ENCODE measurements around the gene LARGE1.

DNA sequence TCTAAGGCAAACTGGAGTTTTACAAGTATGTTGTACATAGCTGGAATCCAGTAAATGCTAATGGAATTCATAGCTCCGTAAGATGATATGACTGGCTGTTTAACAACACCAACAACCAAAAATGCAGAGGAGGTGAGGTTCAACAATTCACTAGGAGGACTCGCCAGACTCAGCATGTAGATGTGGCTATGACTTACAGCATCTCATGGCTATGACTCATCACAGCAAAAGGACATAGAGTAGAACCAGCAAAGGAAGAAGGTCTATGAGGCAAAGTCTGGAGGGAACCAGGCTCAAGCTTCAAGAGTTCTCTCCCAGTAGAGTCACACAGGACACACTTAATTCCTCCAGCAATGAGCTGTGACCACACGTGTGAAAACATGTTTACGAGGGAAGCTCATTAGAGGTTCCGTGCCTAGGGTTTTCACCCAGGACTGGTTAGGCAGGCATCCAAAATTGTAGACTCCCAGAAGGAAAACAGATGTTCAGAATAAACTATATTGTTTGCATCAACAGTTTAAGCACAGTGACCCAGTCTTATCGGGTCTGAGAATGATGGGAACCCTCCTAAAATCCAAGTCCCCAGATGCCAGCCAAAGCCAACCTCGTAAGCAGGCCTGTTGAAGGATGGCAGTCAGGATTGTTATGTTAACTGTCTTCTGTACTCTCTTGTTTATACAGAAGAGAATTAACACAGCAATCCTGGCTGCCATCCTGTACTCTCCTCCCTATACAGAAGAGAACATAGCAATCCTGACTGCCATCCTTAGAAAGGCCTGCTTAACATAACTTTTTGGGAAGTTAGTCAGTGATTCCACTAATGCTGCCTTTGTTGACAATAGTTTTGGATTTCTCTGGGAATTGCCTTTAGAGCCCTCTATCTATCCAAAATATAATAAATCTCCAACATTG, 116.6 kb downstream of the LARGE1 start:
- TF ChIP-seq, protein P1, sequence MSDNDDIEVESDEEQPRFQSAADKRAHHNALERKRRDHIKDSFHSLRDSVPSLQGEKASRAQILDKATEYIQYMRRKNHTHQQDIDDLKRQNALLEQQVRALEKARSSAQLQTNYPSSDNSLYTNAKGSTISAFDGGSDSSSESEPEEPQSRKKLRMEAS (IDR thresholded peaks at IDR 0.05) = no peak
- TF ChIP-seq EP300 (IDR thresholded peaks at IDR 0.05; ENCODE audit: borderline replicate concordance) = no peak
- TF ChIP-seq, protein P2, sequence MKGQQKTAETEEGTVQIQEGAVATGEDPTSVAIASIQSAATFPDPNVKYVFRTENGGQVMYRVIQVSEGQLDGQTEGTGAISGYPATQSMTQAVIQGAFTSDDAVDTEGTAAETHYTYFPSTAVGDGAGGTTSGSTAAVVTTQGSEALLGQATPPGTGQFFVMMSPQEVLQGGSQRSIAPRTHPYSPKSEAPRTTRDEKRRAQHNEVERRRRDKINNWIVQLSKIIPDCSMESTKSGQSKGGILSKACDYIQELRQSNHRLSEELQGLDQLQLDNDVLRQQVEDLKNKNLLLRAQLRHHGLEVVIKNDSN (IDR thresholded peaks at IDR 0.05) = no peak
